ENCODE measurements around the gene GFRA1. TPM values are rescaled to one million over a fixed set of nuclear protein-coding genes. Genes with fewer than 3 reads are reported as not detected.

Gene GFRA1
- total and polyA plus RNA-seq, 2 donors (not counting 1 experiment from before 2014, with no cell fraction given): 6.3 to 29.6 TPM

- Histone ChIP-seq H3K9me3 (ENCODE audit: control insufficient read depth, insufficient read depth, low read depth, low read length) (no peaks in the 10 kb centered on the region), H3K27ac (ENCODE audit: insufficient read depth, low read length) (no peak overlapping the region), H3K36me3 (ENCODE audit: control insufficient read depth, insufficient read depth, low read length) (no peaks in the 10 kb centered on the region), H3K27me3 (ENCODE audit: control insufficient read depth, insufficient read depth, low read length) (no peaks in the 10 kb centered on the region), H3K9ac (ENCODE audit: insufficient read depth, low read length) (no peak overlapping the region), H4K20me1 (ENCODE audit: control insufficient read depth, extremely low read depth, insufficient read depth, low read length) (no peaks in the 10 kb centered on the region), H3K4me1 (ENCODE audit: control insufficient read depth, extremely low read depth, insufficient read depth, low read length) (peaks cover 3% of the 10 kb centered on the region), H3K4me3 (replicated peaks in 1 of 4; ENCODE audit: control extremely low read depth in 1 of 4, insufficient read depth in 1 of 4, low read depth in 3 of 4, low read length in 4 of 4) (no peak overlapping the region), H2AFZ (ENCODE audit: low read length) (no peak overlapping the region), H3K79me2 (ENCODE audit: control insufficient read depth, insufficient read depth, low read length) (no peaks in the 10 kb centered on the region), H3K4me2 (ENCODE audit: extremely low read depth, insufficient read depth, low read length) (no peak overlapping the region)
- TF ChIP-seq CTCF (conservative IDR thresholded peaks at IDR 0.05 in 1 of 2, IDR thresholded peaks at IDR 0.05 in 1 of 2; ENCODE audit: low read depth in 1 of 2, low read length in 2 of 2) (no peak), EZH2 (IDR thresholded peaks at IDR 0.05; ENCODE audit: low read length, missing control alignments) (no peak)
- DNase-seq (ENCODE audit: low read depth in 2 of 2): no peak
Measured at GRCh38 chr10:116083226-116083762, 189.7 kb downstream of the GFRA1 start.

- DNase-seq (ENCODE audit: low read depth in 2 of 2): no peak
- no peak overlapping the region for H3K27ac ChIP-seq (ENCODE audit: insufficient read depth, low read length)
- no peak overlapping the region for H3K9ac ChIP-seq (ENCODE audit: insufficient read depth, low read length)
- no peaks in the 10 kb centered on the region for H3K36me3 ChIP-seq (ENCODE audit: control insufficient read depth, insufficient read depth, low read length)
- H3K79me2 ChIP-seq (ENCODE audit: control insufficient read depth, insufficient read depth, low read length): no peaks in the 10 kb centered on the region
- H3K4me2 ChIP-seq (ENCODE audit: extremely low read depth, insufficient read depth, low read length): no peak overlapping the region
- peaks cover 3% of the 10 kb centered on the region for H3K4me1 ChIP-seq (ENCODE audit: control insufficient read depth, extremely low read depth, insufficient read depth, low read length)
- no peaks in the 10 kb centered on the region for H3K27me3 ChIP-seq (ENCODE audit: control insufficient read depth, insufficient read depth, low read length)
- no peak for TF ChIP-seq CTCF (conservative IDR thresholded peaks at IDR 0.05 in 1 of 2, IDR thresholded peaks at IDR 0.05 in 1 of 2; ENCODE audit: low read depth in 1 of 2, low read length in 2 of 2)
- TF ChIP-seq EZH2 (IDR thresholded peaks at IDR 0.05; ENCODE audit: low read length, missing control alignments): no peak
- no peak overlapping the region for H3K4me3 ChIP-seq (replicated peaks in 1 of 4; ENCODE audit: control extremely low read depth in 1 of 4, insufficient read depth in 1 of 4, low read depth in 3 of 4, low read length in 4 of 4)
- H4K20me1 ChIP-seq (ENCODE audit: control insufficient read depth, extremely low read depth, insufficient read depth, low read length): no peaks in the 10 kb centered on the region
- no peak overlapping the region for H2AFZ ChIP-seq (ENCODE audit: low read length)
- H3K9me3 ChIP-seq (ENCODE audit: control insufficient read depth, insufficient read depth, low read depth, low read length): no peaks in the 10 kb centered on the region
Measured at GRCh38 chr10:116082762-116083161, 190.2 kb downstream of the GFRA1 start.

- Histone ChIP-seq H3K4me2 (ENCODE audit: extremely low read depth, insufficient read depth, low read length) (no peak overlapping the region), H3K4me1 (ENCODE audit: control insufficient read depth, extremely low read depth, insufficient read depth, low read length) (peaks cover 3% of the 10 kb centered on the region), H3K36me3 (ENCODE audit: control insufficient read depth, insufficient read depth, low read length) (no peaks in the 10 kb centered on the region), H3K79me2 (ENCODE audit: control insufficient read depth, insufficient read depth, low read length) (no peaks in the 10 kb centered on the region), H2AFZ (ENCODE audit: low read length) (no peak overlapping the region), H3K27ac (ENCODE audit: insufficient read depth, low read length) (no peak overlapping the region), H3K4me3 (replicated peaks in 1 of 4; ENCODE audit: control extremely low read depth in 1 of 4, insufficient read depth in 1 of 4, low read depth in 3 of 4, low read length in 4 of 4) (no peak overlapping the region), H3K27me3 (ENCODE audit: control insufficient read depth, insufficient read depth, low read length) (no peaks in the 10 kb centered on the region), H4K20me1 (ENCODE audit: control insufficient read depth, extremely low read depth, insufficient read depth, low read length) (no peaks in the 10 kb centered on the region), H3K9ac (ENCODE audit: insufficient read depth, low read length) (no peak overlapping the region), H3K9me3 (ENCODE audit: control insufficient read depth, insufficient read depth, low read depth, low read length) (no peaks in the 10 kb centered on the region)
- TF ChIP-seq EZH2 (IDR thresholded peaks at IDR 0.05; ENCODE audit: low read length, missing control alignments) (no peak), CTCF (conservative IDR thresholded peaks at IDR 0.05 in 1 of 2, IDR thresholded peaks at IDR 0.05 in 1 of 2; ENCODE audit: low read depth in 1 of 2, low read length in 2 of 2) (no peak)
- peak in 1 of 2 donors; percentile 45 for DNase-seq (ENCODE audit: low read depth in 2 of 2)
Measured at GRCh38 chr10:116082206-116082605, 190.8 kb downstream of the GFRA1 start.
